ENCODE data around the gene HCCS. TPM values are rescaled to one million over a fixed set of nuclear protein-coding genes. Genes with fewer than 3 reads are reported as not detected.

HCCS gene
- total RNA-seq, 3 donors from 2014 or later (not counting 1 experiment from before 2014, with no cell fraction given) = 6.4 to 9.0 (median 7.1) TPM

- WGBS (ENCODE audit: insufficient coverage) = 43% methylated on average over 15 of the region's 20 CpGs
Measured at GRCh38 chrX:11143931-11144678, 33.0 kb downstream of the HCCS start.

DNA sequence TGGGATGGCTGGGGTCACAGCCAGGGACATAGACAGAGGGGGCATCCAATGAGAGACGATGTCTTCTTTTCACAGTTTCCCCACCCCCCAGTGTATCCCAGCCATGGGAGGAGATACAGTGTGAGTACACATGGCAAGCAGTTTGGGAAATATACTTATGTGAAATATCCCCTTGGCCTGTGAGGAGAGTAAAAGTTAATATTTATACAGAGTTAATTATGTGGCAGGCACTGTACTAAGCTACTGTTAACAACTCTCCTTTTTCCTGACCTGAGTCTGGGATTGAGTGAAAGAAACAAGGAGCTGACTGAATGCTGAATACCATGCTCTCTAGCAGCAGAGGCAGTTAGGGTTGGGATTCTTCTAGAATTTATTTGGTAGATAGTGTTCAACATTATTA, 35.3 kb downstream of the HCCS start:
- Histone ChIP-seq H3K27ac (ENCODE audit: low read length) (no peak overlapping the region), H3K36me3 (ENCODE audit: control insufficient read depth, insufficient read depth, low read length) (no peaks in the 10 kb centered on the region), H3K4me3 (ENCODE audit: low read length) (no peak overlapping the region), H3K4me1 (ENCODE audit: control insufficient read depth, insufficient read depth, low read length) (no peaks in the 10 kb centered on the region), H3K9me3 (ENCODE audit: control insufficient read depth, insufficient read depth, low read length) (no peaks in the 10 kb centered on the region), H3K27me3 (ENCODE audit: control insufficient read depth, insufficient read depth, low read length) (no peaks in the 10 kb centered on the region)
- peaks cover 0 to 27% of the 10 kb centered on the region in 2 donors for H3K27me3 Mint-ChIP-seq (ENCODE audit: low read depth in 2 of 2)
- intact Hi-C loops (cut with micrococcal nuclease) = no loop called here
- peaks cover 0 to 9% of the 10 kb centered on the region in 2 donors for H3K4me1 Mint-ChIP-seq
- TF ChIP-seq CTCF (IDR thresholded peaks at IDR 0.05) = no peak
- no peaks in the 10 kb centered on the region for H3K36me3 Mint-ChIP-seq
- H3K27ac Mint-ChIP-seq = no peak overlapping the region
- H3K4me3 Mint-ChIP-seq = no peak overlapping the region
- WGBS (ENCODE audit: insufficient coverage) = no CpG with 5 or more reads among the region's 1 CpG
- DNase-seq = no peak
- H3K9me3 Mint-ChIP-seq = no peaks in the 10 kb centered on the region
- ATAC-seq = no peak

More at GRCh38 chrX:11143931-11144678, 33.0 kb downstream of the HCCS start:
- peak; percentile 73 to 83 (median 73) for ATAC-seq
- Mint-ChIP-seq H3K27ac (no peak overlapping the region), H3K9me3 (no peaks in the 10 kb centered on the region), H3K36me3 (no peaks in the 10 kb centered on the region), H3K27me3 (ENCODE audit: low read depth in 2 of 2) (peaks cover 0 to 36% of the 10 kb centered on the region in 2 donors), H3K4me1 (peaks cover 0 to 9% of the 10 kb centered on the region in 2 donors), H3K4me3 (no peak overlapping the region)
- peak; percentile 50 for TF ChIP-seq CTCF (IDR thresholded peaks at IDR 0.05)
- Histone ChIP-seq H3K27me3 (ENCODE audit: control insufficient read depth, insufficient read depth, low read length) (no peaks in the 10 kb centered on the region), H3K4me3 (ENCODE audit: low read length) (no peak overlapping the region), H3K9me3 (ENCODE audit: control insufficient read depth, insufficient read depth, low read length) (no peaks in the 10 kb centered on the region), H3K27ac (ENCODE audit: low read length) (no peak overlapping the region), H3K4me1 (ENCODE audit: control insufficient read depth, insufficient read depth, low read length) (no peaks in the 10 kb centered on the region), H3K36me3 (ENCODE audit: control insufficient read depth, insufficient read depth, low read length) (no peaks in the 10 kb centered on the region)
- DNase-seq = peak in 1 of 2 donors; percentile 79
- intact Hi-C loops (cut with micrococcal nuclease) = loop anchor here (1.0 kb wide), 1 partner anchor 626 kb away; no protein-coding TSS in a partner anchor

DNA sequence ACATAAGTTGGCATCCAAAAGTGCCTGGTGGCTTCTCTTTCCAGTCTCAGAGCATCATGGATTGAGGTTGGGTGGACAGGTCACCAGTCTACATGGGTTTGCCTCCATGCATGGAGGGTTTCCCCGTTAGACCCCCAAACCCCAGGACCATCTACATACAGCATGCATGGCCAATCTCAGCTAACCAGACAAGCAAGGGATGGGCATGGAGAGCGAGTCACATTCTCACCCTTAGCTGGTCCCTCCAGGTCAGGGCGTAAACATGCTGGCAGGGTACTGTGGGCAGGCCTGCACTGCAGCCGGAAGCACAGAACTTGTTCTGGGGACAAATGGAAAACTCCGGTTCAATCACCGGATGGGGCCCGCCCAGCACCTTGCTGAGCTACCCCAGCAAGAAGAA, 37.3 kb downstream of the HCCS start:
- Mint-ChIP-seq H3K27ac (no peak overlapping the region), H3K9me3 (no peaks in the 10 kb centered on the region), H3K4me3 (no peak overlapping the region), H3K4me1 (peaks cover 0 to 9% of the 10 kb centered on the region in 2 donors), H3K27me3 (ENCODE audit: low read depth in 2 of 2) (peaks cover 0 to 27% of the 10 kb centered on the region in 2 donors), H3K36me3 (no peaks in the 10 kb centered on the region)
- no peak for TF ChIP-seq CTCF (IDR thresholded peaks at IDR 0.05)
- Histone ChIP-seq H3K27ac (ENCODE audit: low read length) (no peak overlapping the region), H3K27me3 (ENCODE audit: control insufficient read depth, insufficient read depth, low read length) (no peaks in the 10 kb centered on the region), H3K36me3 (ENCODE audit: control insufficient read depth, insufficient read depth, low read length) (no peaks in the 10 kb centered on the region), H3K4me3 (ENCODE audit: low read length) (no peak overlapping the region), H3K4me1 (ENCODE audit: control insufficient read depth, insufficient read depth, low read length) (no peaks in the 10 kb centered on the region), H3K9me3 (ENCODE audit: control insufficient read depth, insufficient read depth, low read length) (no peaks in the 10 kb centered on the region)
- DNase-seq = no peak
- intact Hi-C loops (cut with micrococcal nuclease) = no loop called here
- 94% methylated on average over 7 of the region's 7 CpGs for WGBS (ENCODE audit: insufficient coverage)
- ATAC-seq = no peak
